NOMO-1 treated with DMSO at 0.1 percent for 48 hours (cell line): ENCODE data around the gene MUC6.
"Not testable (repeated sequence)": the region's sequence is repeated elsewhere in the genome, so short reads cannot be mapped to it uniquely, and the experiment has no call there.

Experiments
- DNase-seq: peaks from one replicate; lab custom pipeline; 2025; ENCODE audit not compliant: unreplicated experiment; lab: John Stamatoyannopoulos, UW

Gene MUC6

DNA sequence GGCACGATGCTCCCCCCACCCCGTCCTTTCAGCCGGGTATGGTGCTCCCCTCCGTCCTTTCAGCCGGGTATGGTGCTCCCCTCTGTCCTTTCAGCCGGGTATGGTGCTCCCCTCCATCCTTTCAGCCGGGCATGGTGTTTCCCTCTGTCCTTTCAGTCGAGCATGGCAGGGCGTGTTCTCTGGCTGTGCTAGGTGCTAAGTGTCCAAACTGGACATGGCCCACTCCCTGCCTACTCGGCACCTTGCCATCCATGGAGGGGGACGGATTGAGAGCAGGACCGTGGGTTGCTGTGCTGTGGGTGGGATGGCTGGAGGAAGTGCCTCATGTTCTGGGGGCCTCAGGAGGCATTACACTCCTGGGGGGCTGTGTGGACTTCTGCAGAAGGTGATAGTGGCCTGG lies 45.5 kb downstream of the MUC6 start:
- DNase-seq = no peak

DNA sequence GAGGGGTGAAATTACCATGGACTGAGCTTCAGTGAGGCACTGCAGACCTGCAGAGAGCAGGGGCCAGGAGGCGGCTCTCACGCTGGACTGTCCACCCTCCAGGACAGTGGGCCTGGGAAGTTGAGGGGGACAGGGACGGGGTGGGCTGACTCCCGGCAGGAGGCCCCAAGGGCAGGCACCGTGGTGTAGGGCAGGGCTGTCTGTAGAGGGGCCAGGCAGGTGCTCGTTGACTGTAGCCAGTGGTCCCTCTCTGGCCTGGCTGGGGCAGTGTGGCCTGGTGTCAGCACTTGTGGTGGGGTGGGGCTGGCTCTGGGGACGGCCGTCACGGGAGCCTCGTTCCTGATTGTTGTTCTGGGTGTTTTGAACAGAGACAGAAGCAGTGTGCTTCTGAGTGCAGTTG lies 46.4 kb downstream of the MUC6 start:
- DNase-seq = no peak

DNA sequence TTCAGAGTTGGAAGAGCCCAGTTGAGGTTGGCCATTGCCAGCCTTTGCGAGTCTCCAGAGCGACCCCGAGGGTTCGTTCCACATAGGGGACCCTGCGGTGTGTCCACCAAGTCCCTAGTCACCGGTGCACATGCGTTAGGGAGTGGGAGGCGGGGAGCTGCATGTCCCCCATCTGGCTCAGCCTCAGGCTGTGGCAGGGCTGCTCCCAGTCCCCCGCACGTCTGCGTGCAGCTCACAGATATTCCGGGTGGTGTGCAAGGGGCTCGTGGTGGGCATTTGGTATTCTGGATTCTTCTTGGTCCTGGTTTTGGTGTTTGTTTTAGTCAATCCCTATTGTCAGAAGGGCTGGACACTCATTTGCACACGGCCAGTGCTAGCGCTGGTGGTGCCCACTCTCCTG lies 48.8 kb downstream of the MUC6 start:
- no peak for DNase-seq

DNA sequence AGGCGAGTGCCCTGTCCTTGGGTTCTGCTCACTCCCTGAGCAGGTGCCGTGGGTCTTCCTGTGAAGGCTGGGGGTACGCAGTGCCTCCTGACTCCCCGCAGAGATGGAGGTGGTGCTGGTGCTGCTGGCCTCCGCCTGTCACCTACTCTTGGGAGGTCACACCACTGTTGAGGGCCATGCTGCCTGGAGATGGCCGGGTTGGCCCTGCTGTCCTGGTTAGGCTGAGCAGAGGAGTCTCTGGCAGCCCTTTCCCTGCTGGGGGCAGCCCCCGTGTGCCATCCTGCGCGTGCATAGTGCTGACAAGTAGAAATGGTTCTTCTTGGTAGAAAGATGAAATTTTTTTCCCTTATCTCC lies 49.6 kb downstream of the MUC6 start:
- DNase-seq = no peak

DNA sequence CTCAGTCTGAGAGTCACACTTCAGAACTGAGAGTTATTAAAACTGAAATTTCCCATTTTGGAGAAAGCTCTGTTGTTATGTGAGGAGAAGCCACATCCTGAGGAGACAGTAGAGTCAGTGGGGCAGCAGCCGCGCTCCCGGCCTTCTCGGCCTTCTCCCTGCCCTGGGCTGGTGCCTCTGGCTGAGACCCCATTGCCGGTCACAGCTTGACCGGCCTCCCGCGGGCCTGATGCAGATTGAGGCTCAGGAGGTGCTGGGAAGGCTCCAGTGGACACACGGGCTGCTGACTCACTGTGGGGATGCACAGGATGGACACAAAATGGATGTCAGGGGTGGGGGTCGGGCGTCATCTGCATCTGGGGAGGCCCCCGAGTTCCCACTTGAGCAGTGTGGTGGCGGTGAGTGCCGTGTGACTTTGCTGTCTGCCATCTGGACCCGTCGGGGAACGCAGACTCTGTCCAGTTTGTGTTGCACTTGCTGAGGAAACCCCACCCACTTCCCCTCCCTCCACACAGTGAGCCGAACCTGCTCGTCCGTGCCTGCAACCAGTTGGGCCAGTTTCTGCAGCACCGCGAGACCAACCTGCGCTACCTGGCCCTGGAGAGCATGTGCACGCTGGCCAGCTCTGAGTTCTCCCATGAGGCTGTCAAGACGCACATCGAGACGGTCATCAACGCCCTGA lies 50.1 kb downstream of the MUC6 start:
- DNase-seq = no peak

DNA sequence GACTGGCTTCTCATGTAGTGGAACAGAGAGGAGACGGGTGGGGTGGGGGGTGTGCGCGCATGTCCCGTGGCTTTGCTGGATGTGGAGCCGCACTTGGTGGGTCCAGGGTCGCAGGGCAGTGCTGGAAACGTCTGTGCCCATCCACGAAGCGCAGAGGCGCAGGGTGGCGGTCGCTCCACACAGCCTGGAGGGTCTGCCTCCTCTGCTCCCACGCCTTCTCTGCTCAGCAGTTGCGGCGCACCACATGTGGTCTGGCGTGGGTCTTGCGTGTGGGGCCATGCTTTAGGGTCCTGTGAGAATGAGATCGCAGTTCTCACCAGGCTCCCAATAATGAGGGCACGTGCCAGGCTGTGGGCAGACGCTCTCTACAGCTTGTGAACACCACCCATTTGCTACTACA lies 50.7 kb downstream of the MUC6 start:
- no peak for DNase-seq

DNA sequence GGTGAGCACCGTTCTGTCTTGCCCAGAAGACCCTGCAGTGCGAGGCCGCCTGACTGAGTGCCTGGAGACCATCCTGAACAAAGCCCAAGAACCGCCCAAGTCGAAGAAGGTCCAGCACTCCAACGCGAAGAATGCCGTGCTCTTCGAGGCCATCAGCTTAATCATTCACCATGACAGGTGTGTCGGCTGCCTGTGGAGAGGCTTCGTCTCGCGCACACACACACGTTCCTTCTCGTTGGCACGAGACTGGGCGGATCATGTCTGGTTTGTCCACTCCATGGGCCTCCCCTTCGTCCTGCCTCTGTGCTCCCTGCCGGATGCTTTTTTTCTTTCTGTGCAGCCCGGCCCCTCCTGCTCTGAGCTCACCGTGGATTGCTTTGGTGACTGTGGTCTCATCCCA lies 51.1 kb downstream of the MUC6 start:
- no peak for DNase-seq

DNA sequence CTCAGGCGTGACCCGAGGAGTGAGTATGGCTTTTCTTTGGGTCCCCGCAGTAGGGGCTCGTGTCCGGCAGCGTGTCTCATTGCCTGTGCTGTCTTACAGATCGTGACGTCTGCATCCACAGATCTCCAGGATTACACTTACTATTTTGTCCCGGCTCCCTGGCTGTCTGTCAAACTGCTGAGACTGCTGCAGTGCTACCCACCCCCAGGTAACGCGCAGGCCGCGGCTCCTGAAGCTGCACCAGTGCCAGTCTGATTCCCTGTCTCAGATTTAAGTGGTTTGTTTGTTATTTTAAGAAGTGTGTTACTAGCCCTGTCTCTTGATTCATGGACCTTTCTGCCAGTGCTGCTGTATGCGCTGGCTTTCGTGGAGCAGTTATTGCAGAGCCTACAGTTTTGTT lies 52.0 kb downstream of the MUC6 start:
- DNase-seq = no peak

DNA sequence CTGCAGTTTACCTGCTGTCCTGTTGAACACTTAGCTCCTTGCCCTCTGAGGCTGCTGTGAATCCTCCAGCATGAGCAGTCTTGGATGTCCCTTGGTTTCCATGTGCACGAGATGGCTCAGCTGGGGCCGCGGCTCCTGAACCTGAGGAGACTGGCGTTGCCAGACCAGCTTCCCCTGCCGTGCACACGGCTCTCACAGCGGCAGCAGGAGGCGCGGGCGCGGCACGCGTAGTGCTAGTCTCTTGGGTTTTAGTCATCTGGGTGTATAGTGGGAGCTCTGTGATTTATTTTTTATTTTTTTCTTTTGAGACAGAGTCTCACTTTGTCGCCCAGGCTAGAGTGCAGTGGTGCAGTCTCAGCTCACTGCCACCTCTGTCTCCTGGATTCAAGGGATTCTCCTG lies 54.8 kb downstream of the MUC6 start:
- DNase-seq = no peak

DNA sequence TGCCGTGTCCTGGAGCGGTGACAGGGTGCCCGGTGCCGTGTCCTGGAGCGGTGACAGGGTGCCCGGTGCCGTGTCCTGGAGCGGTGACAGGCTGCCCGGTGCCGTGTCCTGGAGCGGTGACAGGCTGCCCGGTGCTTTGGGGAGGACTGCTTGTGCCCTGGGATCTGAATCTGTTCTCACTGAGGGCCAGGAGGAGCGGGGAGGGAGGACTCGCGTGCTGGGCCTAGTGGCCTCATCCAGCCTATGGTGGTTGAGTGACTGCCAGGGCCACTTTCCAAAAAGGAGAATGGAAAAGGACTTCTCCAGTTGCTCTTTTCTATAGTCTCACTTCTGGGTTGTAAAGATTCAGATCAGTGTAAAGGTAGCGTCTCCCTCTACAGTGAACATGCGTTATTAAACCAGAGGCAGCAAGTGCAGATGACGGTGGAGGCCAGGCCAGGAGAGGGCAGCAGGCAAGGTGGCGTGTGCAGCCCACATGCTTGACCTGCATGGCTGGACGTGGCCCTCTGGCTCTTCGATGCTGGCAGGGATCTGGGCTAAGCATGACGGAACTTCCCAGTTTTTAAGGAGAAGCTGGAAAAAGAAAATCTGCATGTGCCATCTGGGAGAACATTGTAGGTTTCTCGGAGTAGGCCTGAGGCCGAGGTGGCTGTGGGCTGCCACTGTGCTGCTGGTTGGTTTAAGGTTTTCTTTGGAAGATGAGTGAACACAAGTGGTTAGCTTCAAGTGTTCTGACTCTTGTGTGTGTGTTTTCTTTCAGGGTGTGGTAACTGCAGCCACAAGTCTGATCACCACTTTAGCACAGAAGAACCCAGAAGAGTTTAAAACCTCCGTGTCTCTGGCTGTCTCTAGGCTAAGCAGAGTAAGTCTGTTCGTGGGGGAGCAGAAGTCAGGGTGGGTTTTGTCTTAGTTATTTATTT lies 55.8 kb downstream of the MUC6 start:
- DNase-seq = no peak

DNA sequence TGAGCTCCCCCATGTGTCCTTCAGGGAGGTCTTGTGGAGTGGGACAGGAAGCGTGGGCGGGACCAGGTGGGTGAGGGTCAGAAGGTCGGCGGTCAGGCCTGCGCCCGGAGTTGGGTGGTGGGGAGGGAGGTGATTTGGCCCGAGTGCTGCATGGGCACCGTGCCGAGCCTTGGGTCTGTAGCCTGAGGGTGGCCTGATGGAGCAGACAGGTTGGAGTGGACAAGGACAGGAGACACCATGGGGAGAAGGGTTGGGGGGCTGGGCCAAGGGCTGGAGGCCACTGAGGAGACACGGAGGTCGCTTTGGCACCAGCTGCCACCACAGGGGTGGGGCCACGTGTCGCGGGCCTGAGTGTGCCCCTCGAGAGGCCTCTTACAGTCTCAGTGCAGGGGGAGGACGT lies 57.7 kb downstream of the MUC6 start:
- DNase-seq = no peak

DNA sequence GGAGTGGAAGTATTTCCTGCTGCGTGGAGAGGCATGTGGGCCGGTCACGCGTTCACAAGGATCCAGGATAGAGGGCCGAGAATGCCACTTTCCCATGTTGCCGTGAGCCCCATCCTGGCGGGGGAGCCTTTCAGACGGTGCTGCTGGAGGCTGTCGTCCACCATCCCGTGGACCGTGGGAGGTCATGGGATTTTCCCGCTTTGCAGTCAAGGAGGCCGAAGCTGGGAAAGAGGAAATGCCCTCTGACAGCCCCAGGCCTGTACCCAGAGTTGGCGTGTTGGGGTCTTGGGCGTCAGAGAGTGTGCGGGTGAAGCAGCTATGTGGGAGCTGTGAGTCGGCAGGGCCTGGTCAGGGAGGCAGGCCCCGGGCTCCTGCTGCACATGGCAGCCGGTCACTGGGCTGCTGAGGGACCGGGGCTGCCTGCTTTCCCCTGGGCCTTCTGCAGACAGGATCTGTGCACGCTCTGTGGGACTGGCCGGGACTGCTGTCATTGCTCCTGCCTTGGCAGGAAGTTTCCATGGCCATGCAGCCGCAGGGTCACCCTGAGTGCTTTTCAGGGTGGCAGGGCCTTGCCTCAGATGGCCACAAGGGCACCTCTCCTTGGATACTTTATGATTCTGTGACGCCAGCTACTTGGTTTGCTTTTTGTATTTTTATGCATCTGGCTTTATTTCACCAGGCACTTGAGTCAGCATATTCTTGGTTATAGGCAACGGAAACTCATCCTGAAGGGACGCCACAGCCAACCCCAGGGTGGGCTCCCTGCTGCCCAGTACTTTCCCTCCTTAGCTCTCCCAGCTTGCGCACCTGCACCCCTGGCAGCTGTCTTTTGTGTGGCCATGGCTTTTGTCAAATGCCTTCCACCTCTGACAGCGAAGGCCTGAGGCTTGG lies 58.4 kb downstream of the MUC6 start:
- no peak for DNase-seq

DNA sequence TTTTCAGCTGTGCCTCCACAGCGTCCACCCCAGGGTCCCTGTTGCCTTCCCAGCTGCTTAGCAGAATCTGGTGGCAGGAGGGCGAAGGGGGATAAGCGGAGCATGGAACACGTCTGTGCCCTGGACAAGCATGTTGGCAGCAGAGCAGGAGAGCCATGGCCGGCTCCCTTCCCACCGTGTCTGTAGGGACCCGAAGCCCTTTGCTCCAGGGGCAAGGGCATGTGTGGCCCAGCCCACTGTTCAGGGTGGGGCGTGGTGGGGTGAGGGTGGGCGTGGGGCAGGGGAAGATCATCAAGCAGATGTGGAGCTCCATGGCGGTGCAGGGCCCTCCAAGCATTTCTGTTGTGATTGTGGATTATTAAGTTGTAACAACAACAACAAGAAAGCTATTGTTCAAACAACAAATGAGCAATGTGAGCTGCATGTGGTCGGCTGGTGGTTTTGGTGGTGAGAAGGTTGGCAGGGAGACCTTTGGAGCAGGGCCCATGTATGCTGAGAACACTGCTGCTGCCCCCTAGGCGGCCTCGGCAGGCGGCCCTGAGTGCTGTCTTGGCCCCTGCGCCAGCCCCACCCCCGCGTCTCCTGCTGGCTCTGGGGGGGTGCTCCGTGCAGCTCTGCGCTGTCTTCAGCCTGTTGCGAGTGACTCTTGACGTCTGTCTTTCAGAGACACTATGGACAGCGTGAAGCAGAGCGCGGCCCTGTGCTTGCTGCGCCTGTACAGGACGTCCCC lies 59.9 kb downstream of the MUC6 start:
- no peak for DNase-seq

DNA sequence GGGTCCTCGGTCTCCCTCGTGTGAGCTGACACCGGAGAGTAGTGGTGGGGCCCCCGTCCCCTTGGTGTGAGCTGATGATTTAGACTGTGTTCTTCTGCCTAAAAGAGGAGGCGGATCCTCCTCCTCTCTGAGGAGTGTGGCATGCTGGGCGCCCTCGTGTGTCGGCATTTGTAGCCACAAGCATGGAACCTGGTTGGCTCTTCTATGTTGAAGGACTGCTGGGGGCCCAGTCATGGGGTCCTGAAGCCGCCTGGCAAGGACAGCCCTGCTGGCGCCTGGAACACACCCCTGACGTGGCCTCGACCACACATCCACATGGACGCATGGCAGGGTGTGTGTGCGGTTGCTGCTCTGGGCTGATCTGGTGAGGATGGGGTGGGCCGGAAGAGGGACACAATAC lies 60.7 kb downstream of the MUC6 start:
- DNase-seq = no peak

DNA sequence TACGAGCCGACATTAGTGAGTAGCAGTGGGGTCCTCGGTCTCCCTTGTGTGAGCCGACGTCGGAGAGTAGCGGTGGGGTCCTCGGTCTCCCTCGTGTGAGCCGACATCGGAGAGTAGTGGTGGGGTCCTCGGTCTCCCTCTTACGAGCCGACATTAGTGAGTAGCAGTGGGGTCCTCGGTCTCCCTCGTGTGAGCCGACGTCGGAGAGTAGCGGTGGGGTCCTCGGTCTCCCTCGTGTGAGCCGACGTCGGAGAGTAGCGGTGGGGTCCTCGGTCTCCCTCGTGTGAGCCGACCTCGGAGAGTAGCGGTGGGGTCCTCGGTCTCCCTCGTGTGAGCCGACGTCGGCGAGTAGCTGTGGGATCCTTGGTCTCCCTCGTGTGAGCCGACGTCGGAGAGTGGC lies 61.1 kb downstream of the MUC6 start:
- not testable (repeated sequence) for DNase-seq

DNA sequence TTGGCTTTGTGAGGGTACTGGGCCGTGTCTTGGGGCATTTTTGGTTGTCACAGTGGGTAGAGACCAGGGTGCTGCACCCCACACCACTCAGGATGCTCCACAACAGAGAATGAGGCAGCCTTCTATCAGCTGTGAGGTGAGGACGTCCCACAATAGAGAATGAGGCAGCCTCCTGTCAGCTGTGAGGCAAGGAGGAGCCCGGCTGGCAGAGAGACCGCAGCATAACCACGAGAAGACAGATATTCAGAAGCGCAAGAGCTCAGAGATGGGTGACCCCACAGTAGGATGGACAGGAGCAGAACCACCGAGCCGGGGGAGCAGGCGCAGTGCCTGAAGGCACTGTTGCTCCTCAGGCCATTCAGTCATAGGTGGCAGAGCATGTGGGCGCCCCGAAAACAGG lies 63.3 kb downstream of the MUC6 start:
- DNase-seq = no peak

DNA sequence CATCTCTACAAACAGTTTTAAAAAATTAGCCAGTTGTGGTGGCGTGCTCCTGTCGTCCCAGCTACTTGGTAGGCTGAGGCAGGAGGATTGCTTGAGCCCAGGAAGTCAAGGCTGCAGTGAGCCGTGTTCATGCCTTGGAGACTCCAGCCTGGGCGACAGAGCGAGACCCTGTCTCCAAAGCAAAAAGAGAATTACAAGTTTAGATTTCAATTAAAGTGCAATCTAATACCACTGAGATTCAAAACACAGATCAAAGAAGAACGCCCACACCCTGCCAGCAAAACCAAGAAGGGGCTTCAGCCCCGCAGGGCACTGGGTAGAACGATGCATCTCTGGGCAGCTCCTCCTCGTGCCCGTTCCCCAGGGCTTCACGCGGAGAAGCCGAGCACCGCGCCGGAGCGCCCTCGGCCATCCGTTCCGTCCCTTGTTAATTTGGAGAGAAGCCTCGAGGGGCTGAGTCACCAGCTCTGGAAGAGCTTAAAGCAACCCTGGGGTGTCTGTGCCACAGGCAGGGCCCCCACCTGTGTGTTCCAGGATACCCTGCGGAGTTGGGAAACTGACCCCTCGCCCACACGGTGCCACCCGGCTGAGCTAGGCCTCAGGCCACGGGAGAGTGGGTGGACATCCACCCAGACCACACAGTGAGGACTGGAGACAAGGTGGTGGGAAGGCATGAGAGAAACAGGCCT lies 63.9 kb downstream of the MUC6 start:
- DNase-seq = no peak

DNA sequence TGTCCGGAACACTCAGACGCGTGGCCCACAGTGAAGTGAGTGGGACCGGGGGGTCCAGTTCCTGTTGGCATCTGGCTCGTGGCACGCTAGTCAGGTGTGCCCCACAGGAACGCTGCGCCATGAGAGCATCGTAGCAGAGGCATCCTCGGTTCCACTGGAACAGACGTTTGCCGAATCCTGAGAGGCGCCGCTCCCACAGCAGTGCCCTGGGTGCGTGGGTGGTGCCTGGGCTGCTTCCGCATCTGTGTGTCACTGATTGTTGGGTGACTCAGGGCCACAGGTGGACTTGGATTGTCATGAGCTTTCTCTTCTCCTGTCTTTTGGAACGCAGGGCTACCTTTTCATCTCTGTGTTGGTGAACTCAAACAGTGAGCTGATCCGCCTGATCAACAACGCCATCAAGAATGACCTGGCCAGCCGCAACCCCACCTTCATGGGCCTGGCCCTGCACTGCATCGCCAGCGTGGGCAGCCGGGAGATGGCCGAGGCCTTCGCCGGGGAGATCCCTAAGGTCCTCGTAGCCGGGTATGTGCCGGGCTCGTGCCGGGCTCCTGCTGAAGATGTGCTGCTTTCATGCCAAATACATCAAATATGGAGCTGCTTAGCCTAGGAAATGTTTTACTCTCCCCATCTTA lies 64.7 kb downstream of the MUC6 start:
- no peak for DNase-seq

DNA sequence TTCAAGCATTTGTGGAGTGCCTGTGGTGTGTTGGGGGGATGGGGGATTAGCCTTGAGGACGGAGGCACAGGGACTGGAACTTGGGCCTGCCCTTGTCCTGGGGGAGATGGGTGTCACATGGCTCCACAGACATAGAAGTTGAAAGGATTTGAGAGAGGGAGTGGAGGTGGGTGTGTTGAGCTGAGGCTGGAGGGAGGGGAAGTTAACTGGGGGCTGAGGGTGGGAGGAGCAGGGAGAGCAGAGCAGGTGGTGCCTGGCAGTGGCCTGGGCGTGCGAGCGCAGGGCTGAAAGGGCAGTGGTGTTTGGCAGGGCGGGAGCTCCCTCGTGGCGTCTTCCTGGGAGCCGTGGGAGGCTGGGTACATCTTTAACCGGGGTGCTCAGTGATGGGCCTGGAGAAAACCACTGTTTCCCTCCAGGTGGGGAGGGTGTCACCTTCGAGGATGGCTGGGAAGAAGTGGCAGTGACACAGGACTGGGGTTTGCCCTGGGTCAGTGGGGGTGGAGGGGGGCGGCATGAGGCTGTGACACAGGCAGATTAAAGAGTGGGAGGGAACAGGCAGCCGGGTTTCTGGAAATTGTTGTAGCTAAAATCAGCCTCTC lies 65.3 kb downstream of the MUC6 start:
- DNase-seq = no peak
